HFF-Myc (cell line): ENCODE results near the gene CRYBG1.

Experiments
- DNase-seq: peaks from one replicate; pipeline ENCODE4 v3.0.0-alpha.2; 2011; ENCODE audit warnings: low read depth; ENCODE audit errors: extremely low read depth
- H3K4me3 ChIP-seq: replicated peaks from 2 replicates; pipeline ENCODE4 v1.5.1; 2011; ENCODE audit warnings: low read depth, mild to moderate bottlenecking, control low read depth, low read length
- CTCF ChIP-seq: IDR thresholded peaks from 2 replicates; pipeline ENCODE4 v1.5.1; 2012; ENCODE audit warnings: mild to moderate bottlenecking, low read depth, low read length, control low read depth; ENCODE audit errors: missing control alignments

The CRYBG1 gene

DNA sequence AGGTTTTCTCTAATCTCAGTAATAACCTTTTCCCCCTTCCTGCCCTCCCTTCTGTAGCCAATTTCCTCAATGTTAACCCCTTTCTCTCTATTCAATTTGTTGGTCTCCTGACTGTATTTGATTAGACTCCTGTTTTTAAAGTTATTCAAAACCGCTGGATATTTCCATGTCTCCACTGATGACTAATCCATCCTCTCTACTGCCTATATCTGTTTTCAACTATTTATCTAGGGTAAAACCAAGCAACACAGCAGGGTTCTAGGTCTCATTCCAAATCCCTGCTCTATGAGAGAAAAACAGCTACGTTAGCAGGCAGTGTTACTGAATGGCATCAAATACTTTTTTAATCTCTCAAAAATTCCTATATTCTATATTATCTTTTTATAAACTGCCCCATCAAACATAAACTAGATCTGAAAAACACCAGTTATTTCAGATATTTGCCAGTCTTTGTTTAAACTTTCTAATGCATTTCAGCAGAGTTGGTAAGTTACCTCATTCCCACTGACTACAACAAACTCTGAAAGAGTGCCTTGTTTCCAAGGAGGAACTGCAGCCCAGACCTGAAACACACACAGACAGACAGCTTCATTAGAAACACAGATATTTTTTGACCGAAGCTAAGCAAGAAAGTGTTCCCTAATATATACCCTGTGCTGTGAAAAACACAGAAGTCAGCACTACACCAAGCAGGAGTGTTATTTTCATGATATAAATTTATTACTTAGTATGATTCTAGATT lies 260.6 kb downstream of the CRYBG1 start:
- TF ChIP-seq CTCF, result no peak
- DNase-seq, result peak; percentile 16
- no peak overlapping the region for H3K4me3 ChIP-seq
